ENCODE results near the gene BAMBI.
"Not testable (repeated sequence)": the region's sequence is repeated elsewhere in the genome, so short reads cannot be mapped to it uniquely, and the experiment has no call there.

BAMBI gene

DNA sequence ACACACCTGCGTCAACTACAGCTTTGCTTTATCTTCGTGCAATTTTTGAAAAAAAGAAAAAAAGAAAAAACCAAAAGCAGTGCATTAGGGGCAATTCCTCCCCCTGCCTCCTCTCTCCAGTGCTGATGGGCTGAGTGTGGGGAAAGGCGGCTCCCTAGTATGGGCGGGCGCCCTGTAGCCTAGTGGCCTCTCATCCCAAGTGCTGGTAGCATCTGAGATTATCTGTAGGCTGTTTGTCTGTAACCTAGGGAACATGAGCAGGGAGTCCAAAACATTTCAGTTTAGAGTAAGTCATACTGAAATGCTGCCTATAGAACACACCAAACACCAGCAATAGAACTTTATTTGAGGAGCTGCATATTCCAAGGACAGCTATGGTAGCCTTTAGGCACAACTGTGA, 24.6 kb upstream of the BAMBI start:
- Histone ChIP-seq H3K27ac (ENCODE audit: low read length) (no peak overlapping the region), H3K9me3 (ENCODE audit: control insufficient read depth in 2 of 2, low read length in 2 of 2) (no peaks in the 10 kb centered on the region), H3K9ac (ENCODE audit: low read length in 2 of 2) (no peak overlapping the region), H3K4me3 (ENCODE audit: low read length in 2 of 2) (no peak overlapping the region), H3K36me3 (ENCODE audit: control insufficient read depth in 2 of 2, insufficient read depth in 2 of 2, low read length in 2 of 2) (no peaks in the 10 kb centered on the region), H3K4me1 (ENCODE audit: control insufficient read depth, insufficient read depth, low read length) (no peaks in the 10 kb centered on the region), H3K27me3 (ENCODE audit: control insufficient read depth in 1 of 2, insufficient read depth in 2 of 2, low read length in 2 of 2) (no peaks in the 10 kb centered on the region)

DNA sequence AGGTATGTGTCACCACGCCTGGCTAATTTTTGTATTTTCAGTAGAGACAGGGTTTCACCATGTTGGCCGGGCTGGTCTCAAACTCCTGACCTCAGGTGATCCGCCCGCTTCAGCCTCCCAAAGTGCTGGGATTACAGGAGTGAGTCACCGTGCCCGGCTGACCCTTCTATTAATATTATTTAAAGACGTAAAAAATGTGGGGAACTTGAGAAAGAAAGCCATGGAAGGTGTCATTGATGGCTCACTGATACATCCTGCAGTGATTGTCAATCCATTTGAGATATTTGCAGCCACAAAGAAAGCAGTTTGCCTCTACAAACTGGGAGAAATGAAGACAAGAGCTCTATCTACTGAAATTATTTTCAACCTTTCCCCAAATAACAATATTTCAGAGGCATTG, 18.5 kb upstream of the BAMBI start:
- H3K9ac ChIP-seq (ENCODE audit: low read length in 2 of 2); H3K9me3 ChIP-seq (ENCODE audit: control insufficient read depth in 2 of 2, low read length in 2 of 2); H3K4me3 ChIP-seq (ENCODE audit: low read length in 2 of 2); H3K27ac ChIP-seq (ENCODE audit: low read length); H3K27me3 ChIP-seq (ENCODE audit: control insufficient read depth in 1 of 2, insufficient read depth in 2 of 2, low read length in 2 of 2); H3K36me3 ChIP-seq (ENCODE audit: control insufficient read depth in 2 of 2, insufficient read depth in 2 of 2, low read length in 2 of 2); H3K4me1 ChIP-seq (ENCODE audit: control insufficient read depth, insufficient read depth, low read length): not testable (repeated sequence)

DNA sequence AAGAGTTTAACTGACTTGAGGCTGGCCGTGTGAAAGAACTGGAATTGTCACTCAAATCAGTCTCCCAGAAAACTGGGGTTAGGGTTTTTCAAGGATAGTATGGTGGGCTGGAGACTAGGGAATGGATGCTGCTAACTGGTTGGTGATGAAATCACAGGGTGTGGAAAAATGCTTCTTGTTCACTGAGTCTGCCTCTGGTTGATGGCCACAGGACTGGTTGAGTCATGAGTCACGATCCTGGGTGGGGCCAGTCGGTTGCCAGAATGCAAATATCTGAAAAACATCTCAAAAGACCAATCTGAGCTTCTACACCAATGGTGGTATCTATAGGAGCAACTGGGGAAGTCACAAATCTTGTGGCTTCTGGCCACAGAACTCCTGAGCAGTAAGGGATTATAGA, 16.3 kb upstream of the BAMBI start:
- Histone ChIP-seq H3K27ac (ENCODE audit: low read length) (no peak overlapping the region), H3K4me1 (ENCODE audit: control insufficient read depth, insufficient read depth, low read length) (peaks cover 3% of the 10 kb centered on the region), H3K27me3 (ENCODE audit: control insufficient read depth in 1 of 2, insufficient read depth in 2 of 2, low read length in 2 of 2) (no peaks in the 10 kb centered on the region), H3K36me3 (ENCODE audit: control insufficient read depth in 2 of 2, insufficient read depth in 2 of 2, low read length in 2 of 2) (no peaks in the 10 kb centered on the region), H3K9me3 (ENCODE audit: control insufficient read depth in 2 of 2, low read length in 2 of 2) (no peaks in the 10 kb centered on the region), H3K4me3 (ENCODE audit: low read length in 2 of 2) (no peak overlapping the region), H3K9ac (ENCODE audit: low read length in 2 of 2) (no peak overlapping the region)

DNA sequence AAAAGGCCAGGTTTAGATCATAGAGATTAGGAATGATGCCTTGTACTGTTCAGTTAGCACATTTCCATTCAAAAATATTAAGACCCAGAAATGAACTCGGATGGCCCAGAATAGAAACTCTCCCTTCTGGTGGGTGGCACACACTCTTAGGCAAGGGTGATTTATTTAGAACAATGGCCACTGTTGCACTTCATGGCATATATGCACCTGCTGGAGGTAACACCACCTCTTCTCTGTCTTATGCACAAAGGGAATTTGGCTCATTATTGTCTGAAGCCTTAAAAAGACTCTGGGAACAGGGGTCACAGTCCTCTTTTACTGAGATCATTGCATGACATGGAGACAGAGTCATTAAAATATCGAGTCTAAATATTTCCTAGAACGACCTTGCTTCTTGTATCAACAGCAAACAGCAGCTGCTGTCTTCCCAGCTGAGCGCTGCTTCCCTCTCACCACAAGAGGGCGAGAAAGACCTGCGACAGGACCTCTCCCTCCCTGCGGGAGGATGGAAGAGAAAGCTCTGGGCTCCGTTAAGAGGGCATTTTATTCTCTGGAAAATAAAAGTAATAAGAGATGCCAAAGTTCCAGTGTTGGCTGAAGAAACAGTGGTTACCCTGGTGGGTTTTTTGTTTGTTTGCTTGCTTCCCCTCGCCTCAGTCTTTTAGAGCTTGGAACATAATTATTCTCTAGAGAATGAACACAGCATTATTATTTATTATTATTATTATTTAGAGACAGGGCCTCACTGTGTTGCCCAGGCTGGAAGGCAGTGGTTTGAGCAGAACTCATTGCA, 13.5 kb upstream of the BAMBI start:
- Histone ChIP-seq H3K4me3 (ENCODE audit: low read length in 2 of 2) (no peak overlapping the region), H3K27me3 (ENCODE audit: control insufficient read depth in 1 of 2, insufficient read depth in 2 of 2, low read length in 2 of 2) (peaks cover 9 to 10% of the 10 kb centered on the region in 2 donors), H3K4me1 (ENCODE audit: control insufficient read depth, insufficient read depth, low read length) (peaks cover 9% of the 10 kb centered on the region), H3K9me3 (ENCODE audit: control insufficient read depth in 2 of 2, low read length in 2 of 2) (no peaks in the 10 kb centered on the region), H3K36me3 (ENCODE audit: control insufficient read depth in 2 of 2, insufficient read depth in 2 of 2, low read length in 2 of 2) (no peaks in the 10 kb centered on the region), H3K27ac (ENCODE audit: low read length) (no peak overlapping the region), H3K9ac (ENCODE audit: low read length in 2 of 2) (no peak overlapping the region)

DNA sequence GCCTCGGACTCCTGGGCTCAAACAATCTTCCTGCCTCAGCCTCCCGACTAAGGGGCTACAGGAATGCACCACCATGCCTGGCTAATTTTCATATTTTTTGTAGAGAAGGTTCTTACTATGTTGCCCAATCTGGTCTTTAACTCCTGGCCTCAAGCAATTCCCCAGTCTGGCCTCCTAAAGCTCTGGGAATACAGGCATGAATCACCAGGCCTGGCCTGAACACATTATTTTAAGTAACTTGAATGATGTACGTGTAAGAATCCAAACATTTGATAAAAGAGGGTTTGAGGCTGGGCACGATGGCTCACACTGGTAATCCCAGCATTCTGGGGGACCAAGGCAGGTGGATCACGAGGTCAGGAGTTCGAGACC, 13.0 kb upstream of the BAMBI start:
- Histone ChIP-seq H3K27ac (ENCODE audit: low read length) (no peak overlapping the region), H3K9me3 (ENCODE audit: control insufficient read depth in 2 of 2, low read length in 2 of 2) (no peaks in the 10 kb centered on the region), H3K4me3 (ENCODE audit: low read length in 2 of 2) (no peak overlapping the region), H3K36me3 (ENCODE audit: control insufficient read depth in 2 of 2, insufficient read depth in 2 of 2, low read length in 2 of 2) (no peaks in the 10 kb centered on the region), H3K4me1 (ENCODE audit: control insufficient read depth, insufficient read depth, low read length) (peaks cover 13% of the 10 kb centered on the region), H3K27me3 (ENCODE audit: control insufficient read depth in 1 of 2, insufficient read depth in 2 of 2, low read length in 2 of 2) (peaks cover 14 to 16% of the 10 kb centered on the region in 2 donors), H3K9ac (ENCODE audit: low read length in 2 of 2) (no peak overlapping the region)

DNA sequence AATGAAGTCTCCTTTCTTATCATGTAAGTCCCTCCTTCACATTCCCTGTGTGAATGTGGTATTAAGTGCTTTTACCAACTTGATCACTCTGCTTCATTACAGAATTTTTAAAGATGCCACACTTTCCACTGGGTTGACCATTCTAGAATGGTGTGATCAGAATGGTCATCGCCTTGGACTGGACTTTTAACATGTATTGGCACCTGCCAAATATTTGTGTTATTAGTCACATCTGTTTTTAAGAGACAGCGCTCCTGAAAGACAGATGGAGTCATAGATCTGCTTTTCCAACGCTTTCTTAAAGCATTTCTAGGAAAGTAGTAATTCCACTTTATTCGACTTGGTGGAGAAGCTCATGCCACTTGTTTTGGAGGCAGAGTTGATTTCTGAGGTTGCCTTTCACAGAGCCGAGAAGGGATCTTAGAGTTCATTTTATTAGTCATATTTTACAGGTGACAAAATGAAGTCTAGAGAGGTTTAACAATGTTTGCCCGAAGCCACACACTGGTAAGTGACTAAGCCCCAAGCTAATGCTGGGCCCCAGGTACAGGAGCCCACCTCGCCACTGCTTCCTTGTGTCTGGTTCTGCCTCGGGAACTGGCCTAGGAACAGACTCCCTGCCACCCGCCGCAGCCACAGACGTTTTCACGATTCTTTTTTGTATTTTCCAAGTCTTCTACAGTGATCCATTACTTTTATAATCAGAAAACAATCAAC, 10.4 kb upstream of the BAMBI start:
- H3K27me3 ChIP-seq (ENCODE audit: control insufficient read depth in 1 of 2, insufficient read depth in 2 of 2, low read length in 2 of 2) = peaks cover 26 to 27% of the 10 kb centered on the region in 2 donors
- H3K36me3 ChIP-seq (ENCODE audit: control insufficient read depth in 2 of 2, insufficient read depth in 2 of 2, low read length in 2 of 2) = no peaks in the 10 kb centered on the region
- H3K27ac ChIP-seq (ENCODE audit: low read length) = no peak overlapping the region
- no peak overlapping the region for H3K4me3 ChIP-seq (ENCODE audit: low read length in 2 of 2)
- H3K9ac ChIP-seq (ENCODE audit: low read length in 2 of 2) = no peak overlapping the region
- H3K4me1 ChIP-seq (ENCODE audit: control insufficient read depth, insufficient read depth, low read length) = peaks cover 13% of the 10 kb centered on the region
- no peaks in the 10 kb centered on the region for H3K9me3 ChIP-seq (ENCODE audit: control insufficient read depth in 2 of 2, low read length in 2 of 2)

DNA sequence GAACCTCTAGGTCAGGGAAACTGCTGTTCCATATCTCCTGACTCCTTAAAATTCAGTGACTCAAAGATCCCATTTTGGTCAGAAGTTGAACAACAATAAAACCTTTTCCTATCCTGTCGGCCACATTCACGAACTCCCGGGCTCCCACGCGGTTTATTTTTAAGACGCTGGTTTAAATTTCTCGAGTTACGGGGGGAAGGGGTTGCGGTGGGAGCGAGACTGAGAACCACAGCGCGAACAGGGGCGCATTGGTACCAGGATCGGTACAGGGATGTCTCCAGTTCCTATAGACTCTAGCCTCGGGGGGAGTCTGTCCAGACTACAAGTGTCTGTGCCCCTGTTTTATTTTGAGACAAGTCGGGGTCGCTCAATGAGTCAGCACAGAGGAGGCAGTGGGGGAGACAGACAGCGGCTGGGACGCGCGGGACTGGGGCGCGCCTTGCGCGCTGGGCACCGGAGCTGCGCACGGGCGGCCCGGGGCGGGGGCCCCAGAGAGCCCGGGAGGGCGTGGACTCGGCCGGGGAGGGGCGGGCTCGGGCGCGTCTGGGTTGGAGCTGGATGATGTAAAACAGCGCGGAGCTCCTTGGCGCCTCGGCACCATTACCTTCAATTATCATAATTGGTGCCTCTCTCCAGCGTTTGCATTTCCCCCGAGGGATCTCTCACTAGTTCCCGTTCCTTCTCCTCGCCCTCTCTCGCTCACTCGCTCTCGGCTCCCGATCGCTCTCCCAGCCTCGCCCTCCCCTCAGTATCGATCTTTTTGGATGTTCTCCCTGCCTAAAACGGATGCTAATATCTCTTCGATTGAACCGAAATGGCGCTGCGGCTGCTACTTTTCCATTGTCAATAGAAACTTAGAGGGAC, 8.7 kb upstream of the BAMBI start:
- Histone ChIP-seq H3K4me1 (ENCODE audit: control insufficient read depth, insufficient read depth, low read length) (peaks cover 12% of the 10 kb centered on the region), H3K27me3 (ENCODE audit: control insufficient read depth in 1 of 2, insufficient read depth in 2 of 2, low read length in 2 of 2) (peaks cover 28 to 32% of the 10 kb centered on the region in 2 donors), H3K9me3 (ENCODE audit: control insufficient read depth in 2 of 2, low read length in 2 of 2) (no peaks in the 10 kb centered on the region), H3K36me3 (ENCODE audit: control insufficient read depth in 2 of 2, insufficient read depth in 2 of 2, low read length in 2 of 2) (no peaks in the 10 kb centered on the region), H3K27ac (ENCODE audit: low read length) (no peak overlapping the region), H3K9ac (ENCODE audit: low read length in 2 of 2) (no peak overlapping the region), H3K4me3 (ENCODE audit: low read length in 2 of 2) (peak overlapping the region; percentile 49 to 66)

DNA sequence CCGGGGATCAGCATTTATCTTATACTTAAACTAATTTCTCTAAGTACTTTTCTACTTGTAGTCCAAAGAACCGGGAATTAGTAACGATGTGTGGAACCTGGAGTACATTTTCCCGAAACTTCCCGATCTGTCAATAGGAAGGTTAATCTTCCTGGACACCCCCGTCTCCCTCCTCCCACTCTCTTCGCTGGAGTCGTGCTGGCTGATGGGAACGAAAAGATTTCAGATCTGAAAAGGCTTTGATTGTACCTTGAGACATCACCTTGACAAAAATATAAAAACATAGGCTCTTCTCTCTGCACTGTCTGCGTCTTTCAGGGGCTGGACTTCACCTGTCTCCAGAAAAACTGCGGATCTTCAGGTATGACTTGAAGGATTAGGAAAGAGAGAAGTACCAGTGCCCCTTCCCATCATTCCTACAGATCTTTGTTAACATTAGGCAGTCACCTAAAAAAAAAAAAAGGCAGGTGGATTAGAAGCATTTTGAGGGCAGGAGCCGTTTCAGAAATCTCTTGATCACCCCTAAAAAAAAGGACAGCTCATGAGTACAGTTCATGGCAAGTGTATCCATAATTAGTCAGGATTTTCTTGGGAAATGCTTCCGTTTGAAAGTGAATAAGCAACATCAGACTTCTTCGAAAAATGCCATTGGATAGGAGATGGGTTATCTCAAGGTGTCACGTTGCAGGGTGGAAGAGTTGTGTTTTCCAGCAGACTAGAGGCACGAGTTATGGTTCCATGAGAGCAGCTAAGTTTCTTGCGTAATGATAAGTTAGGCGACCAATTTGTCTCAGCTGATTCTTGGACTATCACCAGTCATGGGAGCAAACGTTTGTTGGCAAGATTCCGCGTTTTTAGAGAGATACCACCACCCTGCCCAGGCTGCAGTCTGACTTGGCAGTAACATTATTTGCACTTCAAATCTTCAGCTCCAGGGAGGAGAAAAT, 7.8 kb upstream of the BAMBI start:
- no peak overlapping the region for H3K27ac ChIP-seq (ENCODE audit: low read length)
- peaks cover 28 to 32% of the 10 kb centered on the region in 2 donors for H3K27me3 ChIP-seq (ENCODE audit: control insufficient read depth in 1 of 2, insufficient read depth in 2 of 2, low read length in 2 of 2)
- peak overlapping the region in 1 of 2 donors; percentile 66 for H3K4me3 ChIP-seq (ENCODE audit: low read length in 2 of 2)

DNA sequence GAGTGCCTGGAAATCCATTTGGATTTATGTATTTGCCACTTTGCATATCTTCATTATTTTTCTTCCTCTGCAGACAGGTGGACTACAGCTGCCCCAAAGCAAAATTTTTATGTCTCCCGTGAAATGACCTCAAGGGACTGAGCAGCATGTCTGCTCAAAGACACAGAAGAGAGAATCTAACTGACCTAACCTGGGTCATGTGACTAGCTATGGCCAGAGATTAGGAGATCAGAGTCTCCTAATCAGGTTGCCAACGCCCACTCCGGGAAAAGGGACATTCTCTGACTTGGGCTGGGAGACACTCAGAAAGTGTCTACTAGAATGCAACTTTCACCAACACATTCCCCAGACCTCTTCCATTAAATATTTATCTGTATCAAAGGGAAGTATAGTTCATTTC, 2.5 kb upstream of the BAMBI start:
- Histone ChIP-seq H3K4me3 (ENCODE audit: low read length in 2 of 2) (no peak overlapping the region), H3K9ac (ENCODE audit: low read length in 2 of 2) (no peak overlapping the region), H3K9me3 (ENCODE audit: control insufficient read depth in 2 of 2, low read length in 2 of 2) (no peaks in the 10 kb centered on the region), H3K27ac (ENCODE audit: low read length) (no peak overlapping the region), H3K36me3 (ENCODE audit: control insufficient read depth in 2 of 2, insufficient read depth in 2 of 2, low read length in 2 of 2) (no peaks in the 10 kb centered on the region), H3K27me3 (ENCODE audit: control insufficient read depth in 1 of 2, insufficient read depth in 2 of 2, low read length in 2 of 2) (peaks cover 12 to 19% of the 10 kb centered on the region in 2 donors), H3K4me1 (ENCODE audit: control insufficient read depth, insufficient read depth, low read length) (peaks cover 26% of the 10 kb centered on the region)

More for the DNA sequence above, 7.8 kb upstream of the BAMBI start:
- H3K9ac ChIP-seq (ENCODE audit: low read length in 2 of 2) = no peak overlapping the region
- H3K4me1 ChIP-seq (ENCODE audit: control insufficient read depth, insufficient read depth, low read length) = peaks cover 10% of the 10 kb centered on the region
- no peaks in the 10 kb centered on the region for H3K36me3 ChIP-seq (ENCODE audit: control insufficient read depth in 2 of 2, insufficient read depth in 2 of 2, low read length in 2 of 2)
- no peaks in the 10 kb centered on the region for H3K9me3 ChIP-seq (ENCODE audit: control insufficient read depth in 2 of 2, low read length in 2 of 2)

Data from stomach smooth muscle (tissue), 2 donors.